Adrenal gland (tissue), 12 donors: Measurements from ENCODE around the gene RMDN3. TPM values are rescaled to one million over a fixed set of nuclear protein-coding genes. Genes with fewer than 3 reads are reported as not detected.
A peak's percentile ranks its signal among the peaks of the same experiment; 100 is the strongest.

ENCODE experiments used
- DNase-seq, 7 donors: peaks; one replicate each; pipeline ENCODE4 v3.0.0-alpha.2; 2019 to 2020
- H3K27ac ChIP-seq, 5 donors: fragments of 200-600 bp; sonication (generic) in 4 of 5; 1 replicate in 3 of 5; 2 replicates in 2 of 5; pipeline versions ENCODE4 v1.5.1 to v1.8.0; 2016 to 2020; ENCODE audit warnings: mild to moderate bottlenecking in 1 of 5
- H3K27me3 ChIP-seq: fragments of 200-600 bp; 2 replicates; pipeline ENCODE4 v1.8.0; 2021
- H3K36me3 ChIP-seq, 2 donors: fragments of 200-600 bp; replicated peaks in 1 of 2; 1 replicate in 1 of 2; 2 replicates in 1 of 2; pipeline versions ENCODE4 v1.5.1 to v1.8.0; 2018 to 2022
- H3K4me1 ChIP-seq, 2 donors: fragments of 200-600 bp; replicated peaks in 1 of 2; 1 replicate in 1 of 2; 2 replicates in 1 of 2; pipeline versions ENCODE4 v1.5.1 to v1.8.0; 2018 to 2021
- H3K4me3 ChIP-seq, 4 donors: fragments of 200-600 bp; sonication (generic) in 3 of 4; one replicate each; pipeline ENCODE4 v1.5.1; 2016 to 2018
- H3K9me3 ChIP-seq, 3 donors: fragments of 200-600 bp; sonication (generic) in 1 of 3; replicated peaks in 1 of 3; 1 replicate in 2 of 3; 2 replicates in 1 of 3; pipeline versions ENCODE4 v1.5.1 to v1.8.0; 2016 to 2021
- POLR2A ChIP-seq, 2 donors: fragments of 450-650 bp; IDR thresholded peaks; one replicate each; pipeline ENCODE4 v1.6.1; 2017; ENCODE audit warnings: antibody characterized with exemption in 2 of 2, mild to moderate bottlenecking in 2 of 2, moderate library complexity in 1 of 2
- WGBS, 4 donors: extraction: QIAGEN DNeasy Blood & Tissue Kit in 2 of 4; methylation state at CpG; one replicate each; pipeline versions ENCODE4 v1.1.5 to v1.1.7; 2013 to 2017; 5-methylcytosine and 5-hydroxymethylcytosine counted together
- intact Hi-C, 2 donors: fragments of 100-400 bp; cut with DNase I; formaldehyde crosslinking; loops; one replicate each; pipeline versions ENCODE4 v1.14.1 to v1.15.0; 2022 to 2023
- polyA plus RNA-seq, 3 donors: library from polyadenylated mRNA; stranded (reverse); fragments of 200-250 nt in 2 of 3; fragments of 350-450 nt in 1 of 3; fragmentation: Illumina TruSeq in 1 of 3; extraction: RNeasy Lipid Tissue Mini Kit (QIAGEN cat#74804) in 1 of 3; gene quantifications; one replicate each; pipeline ENCODE4 v1.2.3, GENCODE V29; 2013 to 2014
- total RNA-seq, 9 donors: library from RNA; depleted of rRNA in 4 of 9; stranded (reverse); fragments of >200 nt in 4 of 9; fragments of 120-200 nt in 1 of 9; fragmentation: NEBNext Ultra II Directional in 1 of 9; extraction: Animal tissue kit (Norgen Biotek cat#: 25700) in 1 of 9; gene quantifications; one replicate each; pipeline versions ENCODE4 v1.1.0 to v1.2.4, GENCODE V29; 2013 to 2023
- TF ChIP-seq, protein P1 (sequence below), 6 experiments: fragments of 450-650 bp in 4 of 6; fragments of 200-600 bp in 2 of 6; sonication (generic) in 1 of 6; IDR thresholded peaks; 1 replicate in 5 of 6; 2 replicates in 1 of 6; pipeline versions ENCODE4 v1.5.1 to v1.8.0; 2016 to 2021; ENCODE audit warnings: antibody characterized with exemption in 6 of 6, mild to moderate bottlenecking in 2 of 6, moderate library complexity in 1 of 6
- donor health status: healthy with polysubstance abuse.
- donor health status: Bipolar disorder and iron deficiency.
- donor health status: DM: yes; HTN: yes; CAD: no.
- donor health status: DM: no; HTN: no; CAD: no.
- donor health status: DM: no; HTN: no; CAD: no.
- donor health status: DM: yes; HTN: yes; CAD: no.

Gene RMDN3
- total and polyA plus RNA-seq, 12 donors, result 19.2 to 50.1 (median 32.5) TPM

DNA sequence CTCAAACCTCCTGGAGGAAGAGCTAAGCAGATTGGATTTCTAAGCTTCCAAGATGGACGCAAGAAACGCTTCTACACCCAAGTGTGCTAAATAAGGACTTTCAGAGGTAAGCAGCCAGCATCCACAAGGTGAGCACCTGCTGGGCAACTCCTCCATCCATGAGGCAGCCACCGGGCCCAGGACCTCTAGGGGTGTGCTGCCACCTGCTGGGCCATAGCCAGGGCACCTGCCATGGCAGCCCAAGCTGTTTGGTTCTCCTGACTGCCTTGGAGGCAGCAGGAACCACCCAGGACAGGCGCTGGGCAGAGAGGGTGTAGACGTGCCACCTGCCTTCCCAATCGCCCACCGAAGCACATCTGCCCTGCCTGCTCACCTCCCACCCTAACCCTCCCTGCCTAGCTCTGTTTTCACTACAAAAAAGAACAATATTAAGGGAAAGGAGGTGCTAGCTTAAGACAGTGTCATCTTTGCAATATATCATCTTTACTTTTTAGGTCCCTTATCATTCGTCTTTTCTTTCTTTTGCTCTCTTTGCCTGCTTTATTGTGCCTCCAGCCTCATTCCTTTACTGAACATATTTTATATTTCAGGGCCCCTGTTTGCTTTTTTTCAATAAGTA is 27.7 kb upstream of the RMDN3 start:
- Histone ChIP-seq H3K36me3 (peaks cover 0 to 21% of the 10 kb centered on the region in 2 donors), H3K27ac (no peak overlapping the region), H3K27me3 (no peaks in the 10 kb centered on the region), H3K9me3 (no peaks in the 10 kb centered on the region), H3K4me1 (peaks cover 0 to 4% of the 10 kb centered on the region in 2 donors), H3K4me3 (no peak overlapping the region)
- peak in 6 of 7 donors; percentile 39 to 81 (median 58) for DNase-seq
- 62 to 90% (median 68%) methylated on average over 7 to 8 of the region's 8 CpGs for WGBS, 4 donors
- intact Hi-C loops, result loop anchor here in 1 of 2 donors (10.0 kb wide), 1 partner anchor 112 kb away; the partner anchor contains the start of gene VPS18
- TF ChIP-seq, protein P1, sequence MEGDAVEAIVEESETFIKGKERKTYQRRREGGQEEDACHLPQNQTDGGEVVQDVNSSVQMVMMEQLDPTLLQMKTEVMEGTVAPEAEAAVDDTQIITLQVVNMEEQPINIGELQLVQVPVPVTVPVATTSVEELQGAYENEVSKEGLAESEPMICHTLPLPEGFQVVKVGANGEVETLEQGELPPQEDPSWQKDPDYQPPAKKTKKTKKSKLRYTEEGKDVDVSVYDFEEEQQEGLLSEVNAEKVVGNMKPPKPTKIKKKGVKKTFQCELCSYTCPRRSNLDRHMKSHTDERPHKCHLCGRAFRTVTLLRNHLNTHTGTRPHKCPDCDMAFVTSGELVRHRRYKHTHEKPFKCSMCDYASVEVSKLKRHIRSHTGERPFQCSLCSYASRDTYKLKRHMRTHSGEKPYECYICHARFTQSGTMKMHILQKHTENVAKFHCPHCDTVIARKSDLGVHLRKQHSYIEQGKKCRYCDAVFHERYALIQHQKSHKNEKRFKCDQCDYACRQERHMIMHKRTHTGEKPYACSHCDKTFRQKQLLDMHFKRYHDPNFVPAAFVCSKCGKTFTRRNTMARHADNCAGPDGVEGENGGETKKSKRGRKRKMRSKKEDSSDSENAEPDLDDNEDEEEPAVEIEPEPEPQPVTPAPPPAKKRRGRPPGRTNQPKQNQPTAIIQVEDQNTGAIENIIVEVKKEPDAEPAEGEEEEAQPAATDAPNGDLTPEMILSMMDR (IDR thresholded peaks at IDR 0.05), result peak in 4 of 6 experiments; percentile 39 to 62 (median 50)
- no peak for TF ChIP-seq POLR2A (IDR thresholded peaks at IDR 0.05)

DNA sequence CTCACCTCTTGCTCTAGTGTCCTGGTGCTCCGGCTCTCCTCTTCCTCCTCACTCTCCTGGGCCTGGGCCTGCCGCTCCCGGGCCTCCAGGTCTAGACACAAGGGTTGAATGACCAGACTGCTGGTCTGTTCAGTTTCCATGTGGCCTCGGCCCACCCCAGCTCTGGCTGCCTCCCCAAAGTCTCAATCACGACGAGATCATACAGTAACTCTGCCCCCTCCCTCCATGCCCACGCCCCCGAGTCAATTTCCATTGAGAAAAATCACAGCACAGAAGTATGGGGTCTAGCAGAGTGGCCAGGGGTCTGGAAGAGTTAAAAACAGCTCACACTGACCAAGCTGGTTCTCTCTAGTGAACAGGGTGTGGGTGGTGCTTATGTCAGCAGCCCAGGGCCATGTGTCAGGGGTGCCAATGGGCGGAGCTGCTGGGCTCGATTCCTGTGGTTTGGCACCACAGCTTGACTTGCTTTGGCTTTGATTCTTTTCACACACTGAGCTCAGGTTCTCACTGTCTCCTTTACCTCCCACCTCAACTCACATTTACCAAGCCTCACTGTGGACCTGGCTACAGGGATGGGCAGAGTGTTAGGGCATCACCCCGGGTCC is 21.6 kb upstream of the RMDN3 start:
- peaks cover 0 to 77% of the 10 kb centered on the region in 2 donors for H3K36me3 ChIP-seq
- no peaks in the 10 kb centered on the region for H3K4me1 ChIP-seq
- intact Hi-C loops, result no loop called here
- TF ChIP-seq POLR2A (IDR thresholded peaks at IDR 0.05), result no peak
- TF ChIP-seq, protein P1 (IDR thresholded peaks at IDR 0.05), result no peak
- DNase-seq, result peak in 5 of 7 donors; percentile 51 to 77 (median 56)
- no peaks in the 10 kb centered on the region for H3K9me3 ChIP-seq
- H3K27ac ChIP-seq, result no peak overlapping the region
- no peaks in the 10 kb centered on the region for H3K27me3 ChIP-seq
- no peak overlapping the region for H3K4me3 ChIP-seq
- WGBS, 4 donors, result 76 to 84% (median 79%) methylated on average over 8 to 11 of the region's 11 CpGs

DNA sequence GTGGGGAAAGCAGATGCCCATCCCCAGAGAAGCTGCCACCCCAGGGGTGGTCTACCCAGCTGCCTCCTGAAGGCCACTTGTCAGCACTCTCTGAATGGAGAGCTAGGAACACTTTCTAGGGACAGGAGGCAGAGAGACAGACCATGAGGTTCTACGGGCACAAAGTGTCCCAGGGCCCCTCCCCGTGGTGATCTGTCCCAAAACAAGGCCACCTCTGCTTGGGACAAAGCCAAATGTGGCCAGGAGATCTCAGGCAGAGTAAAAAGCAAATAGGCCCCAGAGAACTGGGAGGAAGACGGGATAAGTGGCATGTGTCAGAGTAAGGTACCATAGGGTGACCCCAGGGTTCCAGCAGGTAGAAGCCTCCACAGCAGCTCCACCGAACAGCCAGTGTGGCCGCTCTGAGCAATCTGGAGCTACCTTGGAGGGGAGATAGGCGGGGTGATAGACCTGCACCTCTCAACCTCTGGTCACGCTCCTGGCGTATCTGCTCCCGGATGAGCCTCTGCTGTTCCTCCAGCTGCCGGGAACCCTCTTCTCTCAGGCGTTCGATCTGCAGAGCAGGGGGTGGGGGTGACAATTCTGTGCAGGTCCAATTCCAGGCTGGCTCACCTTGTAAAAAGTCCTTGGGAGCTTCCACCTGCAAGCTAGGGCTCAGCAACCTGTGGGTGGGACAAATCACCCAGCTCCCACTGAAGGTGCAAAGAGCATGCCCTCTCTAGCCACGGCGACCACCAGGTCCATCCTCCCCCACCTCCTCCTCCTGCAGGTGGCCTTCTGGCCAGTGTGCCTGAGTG is 20.9 kb upstream of the RMDN3 start:
- no peak overlapping the region for H3K4me3 ChIP-seq
- peaks cover 0 to 79% of the 10 kb centered on the region in 2 donors for H3K36me3 ChIP-seq
- H3K27ac ChIP-seq, result no peak overlapping the region
- no peaks in the 10 kb centered on the region for H3K27me3 ChIP-seq
- peak in 4 of 7 donors; percentile 45 to 74 (median 54) for DNase-seq
- TF ChIP-seq, protein P1 (IDR thresholded peaks at IDR 0.05), result no peak
- no peak for TF ChIP-seq POLR2A (IDR thresholded peaks at IDR 0.05)
- no peaks in the 10 kb centered on the region for H3K9me3 ChIP-seq
- H3K4me1 ChIP-seq, result no peaks in the 10 kb centered on the region
- 79 to 86% (median 85%) methylated on average over 10 to 14 of the region's 14 CpGs for WGBS, 4 donors
- intact Hi-C loops, result no loop called here

DNA sequence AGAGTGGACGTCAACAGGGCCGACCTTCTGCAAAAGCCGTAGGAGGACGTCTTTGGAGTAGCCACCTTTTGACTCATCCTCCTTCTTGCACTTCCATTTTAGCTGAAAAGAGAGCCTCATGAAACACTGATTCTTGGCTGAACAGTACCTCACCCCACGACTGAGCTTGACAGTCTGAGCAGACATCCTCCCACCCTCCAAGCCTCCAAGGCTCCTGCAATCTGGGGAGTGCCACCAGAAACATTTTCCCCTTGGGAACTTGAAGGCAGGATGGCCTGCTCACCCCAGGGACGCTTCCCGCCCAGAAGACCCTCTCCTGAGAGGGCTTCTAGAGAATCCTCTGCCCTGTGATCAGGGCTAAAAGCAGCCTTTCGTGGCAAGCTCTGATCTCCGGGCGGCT is 20.0 kb upstream of the RMDN3 start:
- no peaks in the 10 kb centered on the region for H3K4me1 ChIP-seq
- H3K36me3 ChIP-seq, result peaks cover 0 to 79% of the 10 kb centered on the region in 2 donors
- DNase-seq, result no peak
- H3K4me3 ChIP-seq, result no peak overlapping the region
- no peak overlapping the region for H3K27ac ChIP-seq
- intact Hi-C loops, result no loop called here
- TF ChIP-seq, protein P1 (IDR thresholded peaks at IDR 0.05), result no peak
- TF ChIP-seq POLR2A (IDR thresholded peaks at IDR 0.05), result no peak
- H3K9me3 ChIP-seq, result no peaks in the 10 kb centered on the region
- no peaks in the 10 kb centered on the region for H3K27me3 ChIP-seq
- 92 to 95% (median 93%) methylated on average over 6 to 10 of the region's 10 CpGs for WGBS, 4 donors
